T-helper 1 cell (primary cell): ENCODE data around the gene ABR.
"Not testable (repeated sequence)": the region's sequence is repeated elsewhere in the genome, so short reads cannot be mapped to it uniquely, and the experiment has no call there.

ENCODE experiments used
- DNase-seq, 5 donors: peaks; one replicate each; pipeline ENCODE4 v3.0.0-alpha.2; 2012 to 2020

Gene ABR

GRCh38 chr17:1067282-1067956 lies 112.4 kb downstream of the ABR start:
- no peak for DNase-seq

GRCh38 chr17:1065416-1065815 lies 114.4 kb downstream of the ABR start:
- not testable (repeated sequence) for DNase-seq

GRCh38 chr17:1060991-1061390 lies 118.8 kb downstream of the ABR start:
- peak in 1 of 5 donors; percentile 23 for DNase-seq

GRCh38 chr17:1059131-1059795 lies 120.5 kb downstream of the ABR start:
- DNase-seq = no peak

- DNase-seq = peak in 2 of 5 donors; percentile 13 to 50
Measured at GRCh38 chr17:1058423-1059130, 121.2 kb downstream of the ABR start.

- DNase-seq = no peak
Measured at GRCh38 chr17:1056761-1057160, 123.0 kb downstream of the ABR start.

GRCh38 chr17:1055751-1056645 lies 123.8 kb downstream of the ABR start:
- DNase-seq = peak in 1 of 5 donors; percentile 28

- no peak for DNase-seq
Measured at GRCh38 chr17:1055231-1055630, 124.5 kb downstream of the ABR start.

- no peak for DNase-seq
Measured at GRCh38 chr17:1054656-1055055, 125.1 kb downstream of the ABR start.

GRCh38 chr17:1053661-1054360 lies 126.0 kb downstream of the ABR start:
- DNase-seq = no peak

- DNase-seq = no peak
Measured at GRCh38 chr17:1050996-1051925, 128.5 kb downstream of the ABR start.

- no peak for DNase-seq
Measured at GRCh38 chr17:1050246-1050995, 129.4 kb downstream of the ABR start.

- no peak for DNase-seq
Measured at GRCh38 chr17:1049446-1050225, 130.1 kb downstream of the ABR start.

GRCh38 chr17:1048516-1049115 lies 131.2 kb downstream of the ABR start:
- not testable (repeated sequence) for DNase-seq

GRCh38 chr17:1047879-1048470 lies 131.8 kb downstream of the ABR start:
- no peak for DNase-seq

- DNase-seq = no peak
Measured at GRCh38 chr17:1047177-1047878, 132.5 kb downstream of the ABR start.

- no peak for DNase-seq
Measured at GRCh38 chr17:1045456-1045855, 134.3 kb downstream of the ABR start.
